Measurements from ENCODE around the gene ACOT7. TPM values are rescaled to one million over a fixed set of nuclear protein-coding genes. Genes with fewer than 3 reads are reported as not detected.

Gene ACOT7
- total and polyA plus RNA-seq, 2 donors from 2014 or later = 23.0 to 135 TPM

- no peak overlapping the region for H3K9ac ChIP-seq (ENCODE audit: low read length in 3 of 3)
- no peaks in the 10 kb centered on the region for H3K9me3 ChIP-seq (ENCODE audit: control insufficient read depth in 2 of 3, insufficient read depth in 1 of 3, low read length in 3 of 3)
- DNase-seq (no peak), FAIRE-seq (no peak)
- no peak overlapping the region for H3K27ac ChIP-seq (ENCODE audit: low read depth in 2 of 2, low read length in 2 of 2)
- TF ChIP-seq CTCF (IDR thresholded peaks at IDR 0.05; ENCODE audit: borderline replicate concordance, extremely low read depth, insufficient read depth) = no peak
- peaks cover 0 to 4% (median 0%) of the 10 kb centered on the region in 3 donors for H3K4me1 ChIP-seq (ENCODE audit: control insufficient read depth in 2 of 3, insufficient read depth in 2 of 3, low read depth in 1 of 3, low read length in 3 of 3)
- H3K27me3 ChIP-seq (ENCODE audit: control insufficient read depth, insufficient read depth, low read length) = no peaks in the 10 kb centered on the region
- intact Hi-C loops (cut with DNase I) = loop anchor here (10.0 kb wide), 1 partner anchor 88 kb away; no protein-coding TSS in a partner anchor
- H3K4me3 ChIP-seq (ENCODE audit: low read length in 3 of 3) = no peak overlapping the region
- H3K36me3 ChIP-seq (ENCODE audit: control insufficient read depth in 2 of 3, insufficient read depth in 3 of 3, low read length in 3 of 3) = no peaks in the 10 kb centered on the region
Measured at GRCh38 chr1:6256645-6257044, 136.9 kb downstream of the ACOT7 start.

GRCh38 chr1:6254691-6255090 lies 138.9 kb downstream of the ACOT7 start:
- DNase-seq (no peak), FAIRE-seq (no peak)
- Histone ChIP-seq H3K4me1 (ENCODE audit: control insufficient read depth in 2 of 3, insufficient read depth in 2 of 3, low read depth in 1 of 3, low read length in 3 of 3) (peaks cover 0 to 2% (median 0%) of the 10 kb centered on the region in 3 donors), H3K27me3 (ENCODE audit: control insufficient read depth, insufficient read depth, low read length) (no peaks in the 10 kb centered on the region), H3K4me3 (ENCODE audit: low read length in 3 of 3) (no peak overlapping the region), H3K36me3 (ENCODE audit: control insufficient read depth in 2 of 3, insufficient read depth in 3 of 3, low read length in 3 of 3) (no peaks in the 10 kb centered on the region), H3K9me3 (ENCODE audit: control insufficient read depth in 2 of 3, insufficient read depth in 1 of 3, low read length in 3 of 3) (no peaks in the 10 kb centered on the region), H3K9ac (ENCODE audit: low read length in 3 of 3) (no peak overlapping the region), H3K27ac (ENCODE audit: low read depth in 2 of 2, low read length in 2 of 2) (no peak overlapping the region)
- TF ChIP-seq CTCF (IDR thresholded peaks at IDR 0.05; ENCODE audit: borderline replicate concordance, extremely low read depth, insufficient read depth) = no peak
- intact Hi-C loops (cut with DNase I) = loop anchor here (10.0 kb wide), 1 partner anchor 90 kb away; no protein-coding TSS in a partner anchor

- intact Hi-C loops (cut with DNase I) = loop anchor here (10.0 kb wide), 1 partner anchor 91 kb away; no protein-coding TSS in a partner anchor
- Histone ChIP-seq H3K9ac (ENCODE audit: low read length in 3 of 3) (no peak overlapping the region), H3K36me3 (ENCODE audit: control insufficient read depth in 2 of 3, insufficient read depth in 3 of 3, low read length in 3 of 3) (no peaks in the 10 kb centered on the region), H3K4me1 (ENCODE audit: control insufficient read depth in 2 of 3, insufficient read depth in 2 of 3, low read depth in 1 of 3, low read length in 3 of 3) (peaks cover 0 to 2% (median 0%) of the 10 kb centered on the region in 3 donors), H3K9me3 (ENCODE audit: control insufficient read depth in 2 of 3, insufficient read depth in 1 of 3, low read length in 3 of 3) (no peaks in the 10 kb centered on the region), H3K27ac (ENCODE audit: low read depth in 2 of 2, low read length in 2 of 2) (no peak overlapping the region), H3K4me3 (ENCODE audit: low read length in 3 of 3) (no peak overlapping the region), H3K27me3 (ENCODE audit: control insufficient read depth, insufficient read depth, low read length) (no peaks in the 10 kb centered on the region)
- no peak for TF ChIP-seq CTCF (IDR thresholded peaks at IDR 0.05; ENCODE audit: borderline replicate concordance, extremely low read depth, insufficient read depth)
- no peak for DNase-seq
- no peak for FAIRE-seq
Measured at GRCh38 chr1:6253380-6253779, 140.2 kb downstream of the ACOT7 start.

GRCh38 chr1:6252374-6252710 lies 141.2 kb downstream of the ACOT7 start:
- H3K27ac ChIP-seq (ENCODE audit: low read depth in 2 of 2, low read length in 2 of 2) = no peak overlapping the region
- intact Hi-C loops (cut with DNase I) = loop anchor here (10.0 kb wide), 1 partner anchor 92 kb away; no protein-coding TSS in a partner anchor
- no peak for TF ChIP-seq CTCF (IDR thresholded peaks at IDR 0.05; ENCODE audit: borderline replicate concordance, extremely low read depth, insufficient read depth)
- H3K4me1 ChIP-seq (ENCODE audit: control insufficient read depth in 2 of 3, insufficient read depth in 2 of 3, low read depth in 1 of 3, low read length in 3 of 3) = peaks cover 0 to 2% (median 0%) of the 10 kb centered on the region in 3 donors
- DNase-seq = peak in 2 of 5 donors; percentile 33 to 56
- H3K27me3 ChIP-seq (ENCODE audit: control insufficient read depth, insufficient read depth, low read length) = no peaks in the 10 kb centered on the region
- H3K4me3 ChIP-seq (ENCODE audit: low read length in 3 of 3) = no peak overlapping the region
- no peaks in the 10 kb centered on the region for H3K9me3 ChIP-seq (ENCODE audit: control insufficient read depth in 2 of 3, insufficient read depth in 1 of 3, low read length in 3 of 3)
- no peaks in the 10 kb centered on the region for H3K36me3 ChIP-seq (ENCODE audit: control insufficient read depth in 2 of 3, insufficient read depth in 3 of 3, low read length in 3 of 3)
- no peak overlapping the region for H3K9ac ChIP-seq (ENCODE audit: low read length in 3 of 3)
- FAIRE-seq = no peak

Data from kidney (tissue), 14 donors.